GM10266 (cell line): ENCODE results near the gene GABBR1.

ENCODE experiments used
- DNase-seq: peaks from one replicate; pipeline ENCODE4 v3.0.0; 2012; ENCODE audit errors: extremely low spot score
- CTCF ChIP-seq: IDR thresholded peaks from 2 replicates; pipeline ENCODE4 v1.5.1; 2012; ENCODE audit warnings: mild to moderate bottlenecking, low read depth; ENCODE audit not compliant: control insufficient read depth, insufficient read depth; ENCODE audit errors: missing control alignments

GABBR1 gene

DNA sequence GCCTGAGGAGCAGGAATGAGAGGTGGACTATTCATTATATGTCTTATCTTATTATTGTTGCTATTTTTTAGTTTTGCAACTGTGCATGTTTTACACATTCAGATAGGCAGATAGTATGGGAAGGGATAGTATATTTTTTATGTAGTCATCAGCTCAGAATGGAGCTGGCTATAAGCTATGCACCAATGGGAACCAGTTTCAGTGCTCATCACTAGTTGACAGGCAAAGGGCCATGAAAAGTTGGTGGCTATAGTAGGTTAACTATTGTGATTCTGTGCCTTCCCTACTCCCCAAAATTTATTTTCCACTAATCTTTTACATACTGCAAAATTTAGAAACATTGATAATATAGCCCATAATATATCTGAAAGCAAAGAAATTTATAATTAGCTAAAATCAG is 68.1 kb downstream of the GABBR1 start:
- DNase-seq: peak; percentile 50
- TF ChIP-seq CTCF: no peak

- no peak for DNase-seq
- no peak for TF ChIP-seq CTCF
Observed at GRCh38 chr6:29563435-29563965, 69.5 kb downstream of the GABBR1 start.

DNA sequence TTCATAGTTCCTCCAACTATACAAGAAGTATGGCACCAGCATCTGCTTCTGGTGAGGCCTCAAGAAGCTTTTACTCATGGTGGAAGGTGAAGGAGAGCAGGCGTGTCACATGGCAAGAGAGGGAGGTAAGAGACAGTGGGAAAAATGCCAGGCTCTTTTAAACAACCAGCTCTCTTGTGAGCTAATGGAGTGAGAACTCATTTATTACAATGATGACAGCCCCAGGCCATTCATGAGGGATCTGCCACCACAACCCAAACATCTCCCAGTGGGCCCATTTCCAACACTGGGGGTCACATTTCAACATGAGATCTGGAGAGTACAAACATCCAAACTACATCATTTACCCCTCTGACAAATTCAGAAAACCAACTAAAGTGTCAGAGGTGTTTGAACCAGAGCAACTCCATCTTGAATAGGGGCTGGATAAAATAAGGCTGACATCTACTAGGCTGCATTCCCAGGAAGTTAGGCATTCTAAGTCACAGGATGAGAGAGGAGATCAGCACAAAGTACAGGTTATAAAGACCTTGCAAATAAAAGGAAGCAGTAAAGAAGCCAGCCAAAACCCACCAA is 71.3 kb downstream of the GABBR1 start:
- no peak for TF ChIP-seq CTCF
- DNase-seq: no peak

DNA sequence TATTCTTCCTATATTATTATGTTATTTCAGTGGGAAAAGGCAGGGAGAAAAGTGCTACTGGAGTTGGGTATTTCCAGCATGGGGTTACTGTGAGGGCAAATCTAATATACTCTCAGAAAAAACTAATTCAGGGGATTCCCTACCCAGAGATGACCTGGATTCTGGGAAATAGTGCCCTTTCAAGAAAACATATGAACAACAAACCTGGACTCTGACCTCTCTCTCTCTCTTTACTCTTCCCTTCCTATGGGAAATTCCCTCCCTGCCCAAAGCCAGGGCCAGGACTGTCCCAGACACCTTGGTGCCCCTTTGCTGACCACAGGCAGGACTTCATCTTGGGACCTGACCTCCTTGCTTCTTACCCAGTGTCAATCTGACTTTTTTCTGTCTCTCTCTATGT is 71.9 kb downstream of the GABBR1 start:
- no peak for TF ChIP-seq CTCF
- DNase-seq: no peak

- peak; percentile 35 for DNase-seq
- TF ChIP-seq CTCF: no peak
Observed at GRCh38 chr6:29559524-29560287, 73.3 kb downstream of the GABBR1 start, which contains the start of gene UBD. TSS of gene UBD (minus strand) at chr6:29559732. CDS start at chr6:29559701, 31 bp downstream.

DNA sequence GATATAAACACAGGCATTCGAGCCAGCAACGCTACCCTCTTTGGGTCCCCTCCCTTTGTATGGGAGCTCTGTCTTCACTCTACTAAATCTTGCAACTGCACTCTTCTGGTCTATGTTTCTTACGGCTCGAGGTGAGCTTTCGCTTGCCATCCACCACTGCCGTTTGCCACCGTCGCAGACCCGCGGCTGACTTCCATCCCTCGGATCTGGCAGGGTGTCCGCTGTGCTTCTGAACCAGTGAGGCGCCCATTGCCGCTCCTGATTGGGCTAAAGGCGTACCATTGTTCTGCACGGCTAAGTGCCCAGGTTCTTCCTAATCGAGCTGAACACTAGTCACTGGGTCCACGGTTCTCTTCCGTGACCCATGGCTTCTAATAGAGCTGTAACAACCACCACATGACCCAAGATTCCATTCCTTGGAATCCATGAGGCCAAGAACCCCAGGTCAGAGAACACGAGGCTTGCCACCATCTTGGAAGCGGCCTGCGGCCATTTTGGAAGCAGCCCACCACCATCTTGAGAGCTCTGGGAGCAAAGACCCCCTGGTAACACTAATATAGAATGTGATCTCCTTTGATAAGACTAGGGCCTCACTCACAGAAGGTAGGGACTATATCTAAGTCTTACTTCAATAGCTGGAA is 74.4 kb downstream of the GABBR1 start:
- no peak for TF ChIP-seq CTCF
- DNase-seq: no peak

DNA sequence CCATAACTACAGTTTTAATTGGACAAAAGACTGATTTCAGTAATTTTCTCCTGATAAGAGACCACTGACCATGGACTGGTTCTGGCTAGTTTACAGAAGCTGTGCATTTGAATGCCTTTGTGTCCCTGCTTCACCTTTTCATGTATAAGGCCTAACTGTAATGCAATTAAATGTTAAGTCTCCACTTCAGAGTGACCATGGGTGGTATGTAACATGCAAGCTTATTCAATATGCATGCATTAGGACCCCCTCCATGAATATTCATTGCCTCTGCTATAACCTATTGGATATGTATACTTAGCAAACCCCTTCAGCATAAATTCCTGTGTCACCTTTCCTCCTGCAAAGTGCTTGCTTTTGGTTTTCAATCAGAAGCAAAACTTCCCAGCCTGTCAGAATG is 75.7 kb downstream of the GABBR1 start:
- no peak for TF ChIP-seq CTCF
- no peak for DNase-seq
